ELR (cell line): ENCODE measurements around the gene MAP3K7.

Experiments
- DNase-seq: peaks from one replicate; pipeline ENCODE4 v3.0.0-alpha.2; 2015; ENCODE audit warnings: low read depth

Gene MAP3K7

DNA sequence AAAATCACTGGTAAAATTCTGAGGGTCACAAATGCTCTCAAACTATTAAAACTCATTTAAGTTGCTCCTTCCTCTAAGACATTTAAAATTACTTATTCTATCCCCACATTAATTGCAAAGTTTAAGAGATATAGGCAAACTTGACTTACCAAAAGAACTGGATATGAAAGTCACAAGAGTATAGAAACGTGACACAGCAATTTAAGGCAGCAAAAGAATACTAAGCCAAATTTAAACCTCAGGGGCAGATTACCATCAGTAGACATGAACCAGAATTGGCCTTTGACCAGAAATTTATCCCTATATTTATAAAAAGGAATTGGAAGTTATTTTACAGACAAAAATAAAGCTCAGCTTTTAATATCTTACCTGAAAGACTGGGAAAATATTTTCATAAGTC is 56.0 kb downstream of the MAP3K7 start:
- no peak for DNase-seq

DNA sequence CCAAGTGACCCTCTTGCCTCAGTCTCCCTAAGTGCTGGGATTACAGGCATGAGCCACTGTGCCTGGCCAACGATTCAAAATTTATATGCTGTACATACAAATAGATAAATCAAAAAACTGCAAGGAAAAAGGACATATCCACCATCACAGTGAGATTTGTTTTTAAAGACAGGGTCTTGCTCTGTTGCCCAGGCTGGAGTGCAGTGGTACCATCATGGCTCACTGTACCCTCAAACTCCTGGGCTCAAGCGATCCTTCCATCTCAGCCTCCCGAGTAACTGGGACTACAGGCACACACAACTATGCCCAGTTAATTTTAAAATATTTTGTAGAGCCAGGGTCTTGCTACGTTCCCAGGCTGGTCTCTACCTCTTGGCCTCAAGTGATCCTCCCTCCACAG is 61.5 kb downstream of the MAP3K7 start:
- DNase-seq, result no peak

GRCh38 chr6:90523779-90524310 is 63.0 kb downstream of the MAP3K7 start:
- no peak for DNase-seq

DNA sequence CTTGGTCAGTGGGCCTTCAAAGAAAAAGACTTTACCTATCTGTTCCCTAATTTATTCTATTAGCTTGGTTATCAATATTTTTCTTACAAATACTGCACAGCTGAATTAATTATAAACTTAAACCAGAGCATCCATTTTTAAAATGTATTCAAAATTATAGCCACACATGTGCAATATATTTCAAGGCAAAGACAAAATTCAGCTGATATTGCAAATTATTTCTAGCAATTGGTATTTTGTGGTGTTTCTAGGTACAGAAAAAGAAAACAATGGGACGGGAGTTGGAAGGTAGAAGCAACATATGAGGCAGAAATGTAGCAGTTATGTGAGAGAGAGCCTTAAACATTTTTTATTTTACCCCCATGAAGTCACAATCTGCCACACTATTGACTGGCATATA is 64.9 kb downstream of the MAP3K7 start:
- DNase-seq, result no peak

DNA sequence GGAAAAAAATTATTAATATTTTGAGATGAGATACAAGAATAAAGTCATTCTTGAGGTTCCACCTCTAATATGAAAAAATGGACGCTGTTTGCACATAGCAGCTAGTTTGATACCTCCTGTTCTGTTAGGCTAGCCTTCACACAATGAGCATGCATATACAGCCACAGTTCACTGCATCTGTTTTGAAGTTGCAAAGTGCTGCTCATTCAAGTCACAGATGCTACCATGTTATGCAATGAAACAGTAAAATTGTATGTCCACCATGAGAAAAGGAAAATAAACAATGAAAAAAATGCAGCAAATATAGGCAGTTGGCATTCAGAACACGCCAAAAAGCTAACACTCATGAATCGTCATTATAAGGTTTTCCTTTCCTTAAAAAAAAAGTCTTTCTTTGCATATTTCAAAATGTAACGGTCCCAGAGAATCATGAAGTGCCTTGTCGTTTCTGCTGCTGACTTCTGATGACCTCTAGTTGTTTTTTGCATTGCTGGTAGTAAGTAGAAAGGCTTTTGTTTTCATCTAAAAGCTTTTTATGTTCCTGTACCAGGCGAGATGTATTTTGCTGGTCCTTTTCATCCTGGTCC is 70.7 kb downstream of the MAP3K7 start:
- no peak for DNase-seq

- DNase-seq, result no peak
Observed at GRCh38 chr6:90514496-90514895, 72.4 kb downstream of the MAP3K7 start.

DNA sequence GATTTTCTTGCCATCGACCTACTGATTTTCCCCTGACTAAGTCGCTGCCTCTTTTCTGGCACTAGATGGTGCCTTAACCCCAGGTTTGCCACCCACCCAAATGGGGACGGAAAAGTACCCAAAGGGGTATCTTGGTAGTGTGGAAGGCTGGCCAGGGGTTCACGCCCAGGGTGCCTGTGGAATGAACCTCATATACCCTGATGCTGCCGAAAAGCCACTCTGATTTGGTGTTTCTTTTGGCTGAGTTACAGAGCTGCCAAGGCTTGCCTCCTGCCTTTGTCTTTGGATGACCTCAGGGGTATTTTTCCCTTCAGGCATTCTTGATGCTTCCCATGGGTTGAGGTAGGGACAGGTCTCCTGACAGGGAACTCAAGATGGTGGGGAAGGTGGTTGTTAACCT is 78.1 kb downstream of the MAP3K7 start:
- DNase-seq, result peak; percentile 10

DNA sequence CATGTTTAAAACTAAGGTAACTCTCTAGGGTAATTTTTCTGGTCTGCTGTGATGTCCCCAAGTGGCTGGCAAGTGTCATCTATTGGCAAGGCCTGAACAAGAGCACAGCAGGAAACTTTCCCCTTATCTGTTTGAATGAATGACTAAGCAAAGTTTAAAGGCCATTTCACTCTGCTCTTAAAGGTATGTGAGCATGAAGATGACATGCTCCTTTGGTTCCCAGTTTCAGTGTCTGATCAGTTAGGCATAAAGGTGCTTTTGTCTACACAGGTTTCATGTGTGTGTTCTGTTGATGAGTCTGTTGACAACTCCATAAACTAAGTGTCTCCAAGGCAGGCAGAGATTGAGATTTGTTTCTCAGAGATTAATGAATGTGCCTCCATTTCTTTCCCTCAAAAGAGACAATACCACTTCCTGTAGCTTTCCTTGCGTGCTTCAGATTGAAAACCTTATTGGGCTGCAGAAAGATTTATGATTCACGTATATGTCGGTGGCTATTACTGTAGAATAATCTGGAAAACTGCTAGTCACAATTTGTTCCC is 83.9 kb downstream of the MAP3K7 start:
- no peak for DNase-seq

DNA sequence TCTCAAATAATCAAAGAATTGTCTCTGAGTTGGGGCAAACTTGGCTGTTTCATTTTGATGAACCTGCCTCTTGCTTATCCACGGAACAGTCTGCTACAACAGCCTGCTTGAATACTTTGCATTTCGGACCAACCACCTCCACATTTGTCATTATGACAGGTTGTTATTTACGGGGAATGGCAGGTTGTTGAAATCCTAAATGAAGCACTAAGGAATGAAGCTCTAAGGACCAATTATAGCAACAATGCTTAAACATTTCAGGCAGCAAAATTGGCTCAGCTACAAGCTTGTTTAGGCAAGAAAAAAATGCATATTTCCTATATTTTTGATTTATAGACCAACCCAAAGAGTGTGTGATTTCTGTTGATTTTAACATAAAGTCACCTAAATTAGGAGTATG is 84.5 kb downstream of the MAP3K7 start:
- no peak for DNase-seq

GRCh38 chr6:90500458-90500857 is 86.4 kb downstream of the MAP3K7 start:
- DNase-seq, result no peak

DNA sequence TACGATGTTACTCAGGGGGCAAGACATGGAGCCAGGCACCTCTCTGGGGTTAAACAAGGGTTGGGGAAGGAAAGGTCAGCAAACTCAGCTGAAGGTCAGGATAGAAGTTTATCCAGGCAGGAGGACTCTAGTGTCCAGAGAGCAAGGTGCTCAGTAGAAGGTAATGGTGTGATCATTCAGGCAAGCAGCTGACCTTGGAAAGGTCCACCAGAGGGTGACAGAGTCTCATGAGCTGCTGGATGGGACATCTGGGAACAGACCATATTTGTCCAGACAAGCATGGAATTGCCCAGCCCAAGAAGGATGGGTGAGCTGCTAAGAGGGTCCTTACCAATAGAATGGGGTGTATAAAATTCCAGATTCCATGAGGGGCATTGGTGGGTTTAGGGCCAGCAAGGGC is 89.5 kb downstream of the MAP3K7 start:
- no peak for DNase-seq

GRCh38 chr6:90496258-90497016 is 90.4 kb downstream of the MAP3K7 start:
- DNase-seq, result no peak

DNA sequence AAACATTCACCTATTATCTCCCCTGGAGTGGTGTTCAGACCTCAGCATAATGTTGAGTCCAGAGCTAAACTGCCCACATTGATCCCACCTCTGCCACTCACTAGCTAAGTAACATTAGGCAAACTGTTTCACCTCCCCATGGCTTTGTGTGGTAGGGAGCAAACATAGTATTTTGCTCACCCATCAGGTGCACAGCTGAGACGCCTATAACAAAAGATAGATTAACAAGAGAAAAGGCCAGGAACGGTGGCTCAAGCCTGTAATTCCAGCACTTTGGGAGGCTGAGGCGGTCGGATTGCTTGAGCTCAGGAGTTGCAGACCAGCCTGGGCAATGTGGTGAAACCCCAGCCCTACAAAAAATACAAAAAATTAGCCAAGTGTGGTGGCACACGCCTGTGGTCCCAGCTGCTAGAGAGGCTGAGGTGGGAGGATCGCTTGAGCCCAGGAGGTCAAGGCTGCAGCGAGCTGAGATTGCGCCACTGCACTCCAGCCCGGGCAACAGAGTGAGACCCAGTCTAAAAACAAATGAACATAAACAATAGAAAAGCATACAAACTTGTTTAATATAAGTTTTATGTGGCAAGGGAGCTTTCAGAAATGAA is 91.6 kb downstream of the MAP3K7 start:
- no peak for DNase-seq

GRCh38 chr6:90494067-90494780 is 92.6 kb downstream of the MAP3K7 start:
- DNase-seq, result no peak

GRCh38 chr6:90493332-90493731 is 93.5 kb downstream of the MAP3K7 start:
- peak; percentile 68 for DNase-seq

- DNase-seq, result no peak
Observed at GRCh38 chr6:90492798-90493197, 94.1 kb downstream of the MAP3K7 start.

DNA sequence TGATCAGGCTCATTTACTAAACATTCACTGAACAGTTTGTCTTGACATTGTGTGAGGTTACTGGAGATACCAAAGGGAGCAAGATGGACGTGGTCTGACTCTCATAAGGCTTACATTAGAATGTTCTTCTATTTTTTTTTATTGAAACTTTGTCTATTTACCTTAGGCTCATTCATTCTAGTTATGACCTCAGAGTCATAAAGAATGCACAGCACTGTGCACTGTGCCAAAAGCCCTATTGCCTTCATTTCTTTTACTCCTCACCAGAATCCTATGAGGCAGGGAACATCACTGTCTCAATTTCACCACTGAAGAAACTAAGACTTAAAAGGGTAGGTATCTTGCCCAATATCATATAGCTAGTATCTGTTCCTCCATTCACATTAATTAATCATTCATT is 94.5 kb downstream of the MAP3K7 start:
- DNase-seq, result no peak

DNA sequence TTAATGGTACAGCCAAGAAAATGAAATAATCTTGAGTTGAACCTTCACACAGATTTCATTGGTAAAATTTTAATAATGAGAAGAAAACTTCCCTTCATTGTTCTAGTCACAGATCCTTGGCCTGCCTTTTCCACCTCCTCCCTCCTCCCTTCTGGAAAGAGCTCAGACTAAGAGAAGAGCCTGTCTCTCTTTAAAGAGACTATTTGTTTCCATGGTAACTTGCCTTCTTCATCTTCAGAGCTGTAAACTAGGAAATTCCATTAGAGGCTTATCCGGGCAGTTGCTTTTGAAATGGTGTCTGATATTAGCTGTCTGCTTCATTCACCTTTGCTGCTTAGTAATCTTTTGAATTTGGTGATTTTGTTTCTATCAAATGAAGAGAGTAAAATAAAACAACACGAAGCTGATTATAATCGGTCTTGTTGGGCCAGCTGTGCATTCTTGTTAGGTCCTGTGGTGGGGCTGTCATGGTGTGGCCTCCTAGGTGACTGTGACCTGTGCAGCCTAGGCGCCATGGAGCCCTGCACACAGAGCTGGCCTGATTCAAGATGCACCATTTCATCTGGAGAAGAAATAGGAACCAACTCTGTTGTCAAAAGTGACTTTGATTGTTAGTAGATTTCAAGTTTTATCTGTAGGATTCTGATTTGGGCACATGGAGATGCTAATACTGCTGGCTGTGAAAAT is 96.7 kb downstream of the MAP3K7 start:
- DNase-seq, result no peak

DNA sequence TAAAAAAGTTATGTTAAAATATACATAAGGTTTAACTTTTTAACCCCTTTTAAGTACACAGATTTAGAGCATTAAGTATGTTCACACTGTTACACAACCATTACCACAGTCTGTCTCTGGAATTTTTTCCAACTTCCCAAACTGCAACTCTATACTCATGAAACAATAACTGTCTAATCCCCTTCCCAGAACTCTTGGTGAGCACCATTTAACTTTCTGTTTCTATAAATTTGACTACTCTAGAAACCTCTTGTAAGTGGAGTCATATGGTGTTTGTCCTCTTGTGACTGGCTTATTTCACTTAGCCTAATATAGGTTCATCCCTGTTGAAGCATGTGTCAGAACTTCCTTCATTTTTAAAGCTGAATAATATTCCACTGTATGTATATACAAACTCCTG is 98.1 kb downstream of the MAP3K7 start:
- no peak for DNase-seq

- no peak for DNase-seq
Observed at GRCh38 chr6:90485635-90486277, 101.1 kb downstream of the MAP3K7 start.

DNA sequence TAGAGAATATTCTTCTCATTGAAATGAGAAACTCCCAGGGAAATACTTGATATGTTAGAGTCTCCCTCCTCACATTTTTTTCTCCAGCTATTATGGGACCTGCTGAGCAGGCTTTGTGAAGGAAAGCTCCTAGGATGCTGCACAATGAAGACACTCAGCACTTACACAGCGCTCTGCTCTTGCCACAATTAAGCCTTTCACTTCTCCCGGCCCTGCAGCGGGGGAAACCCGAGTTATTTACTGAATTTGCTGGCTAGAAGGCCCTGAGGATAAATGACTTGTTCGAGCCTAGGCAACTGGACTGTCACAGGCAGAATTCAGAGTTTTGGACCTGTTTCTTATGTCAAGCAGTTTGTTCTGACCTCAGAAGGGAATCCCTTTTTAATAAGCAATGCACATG is 102.0 kb downstream of the MAP3K7 start:
- no peak for DNase-seq
